Measurements from ENCODE around the gene TUBGCP6. TPM values are rescaled to one million over a fixed set of nuclear protein-coding genes. Genes with fewer than 3 reads are reported as not detected.

TUBGCP6 gene
- total RNA-seq, 1 donor from 2014 or later, result 26.3 TPM

GRCh38 chr22:50289942-50290630, 45.3 kb upstream of the TUBGCP6 start:
- H3K9me3 ChIP-seq (ENCODE audit: insufficient read depth, low read depth, low read length), result no peaks in the 10 kb centered on the region
- H3K4me1 ChIP-seq (ENCODE audit: insufficient read depth, low read length), result peaks cover 24% of the 10 kb centered on the region
- H3K4me3 ChIP-seq (ENCODE audit: insufficient read depth, low read depth, low read length), result no peak overlapping the region
- Mint-ChIP-seq H3K27ac (ENCODE audit: unreplicated experiment) (no peak overlapping the region), H3K36me3 (ENCODE audit: low read depth, unreplicated experiment) (peaks cover 2% of the 10 kb centered on the region), H3K4me1 (ENCODE audit: low read depth, unreplicated experiment) (peaks cover 16% of the 10 kb centered on the region), H3K9me3 (ENCODE audit: unreplicated experiment) (no peaks in the 10 kb centered on the region), H3K4me3 (ENCODE audit: unreplicated experiment) (no peak overlapping the region), H3K27me3 (ENCODE audit: low read depth, unreplicated experiment) (no peaks in the 10 kb centered on the region)
- no peak overlapping the region for H3K27ac ChIP-seq (ENCODE audit: low read depth, low read length)
- peaks cover 6% of the 10 kb centered on the region for H3K36me3 ChIP-seq (ENCODE audit: insufficient read depth, low read length)
- H3K4me2 ChIP-seq (ENCODE audit: low read length), result no peak overlapping the region
- peaks cover 88% of the 10 kb centered on the region for H4K20me1 ChIP-seq (ENCODE audit: insufficient read depth, low read length)
- no peak overlapping the region for H3K9ac ChIP-seq (ENCODE audit: low read length)
- no peak for DNase-seq (ENCODE audit: low read depth)
- no peaks in the 10 kb centered on the region for H3K27me3 ChIP-seq (ENCODE audit: insufficient read depth, low read length)
- peaks cover 87% of the 10 kb centered on the region for H3K79me2 ChIP-seq (ENCODE audit: insufficient read depth, low read length)
- no peak overlapping the region for H2AFZ ChIP-seq (ENCODE audit: low read depth, low read length)
- no peak for FAIRE-seq
- TF ChIP-seq EZH2 (IDR thresholded peaks at IDR 0.05; ENCODE audit: insufficient read depth, low read length), result no peak
- no peak for TF ChIP-seq CTCF (IDR thresholded peaks at IDR 0.05; ENCODE audit: insufficient read depth, low read depth, low read length)

- Mint-ChIP-seq H3K9me3 (ENCODE audit: unreplicated experiment) (no peaks in the 10 kb centered on the region), H3K4me1 (ENCODE audit: low read depth, unreplicated experiment) (peaks cover 14% of the 10 kb centered on the region), H3K27ac (ENCODE audit: unreplicated experiment) (no peak overlapping the region), H3K27me3 (ENCODE audit: low read depth, unreplicated experiment) (no peaks in the 10 kb centered on the region), H3K36me3 (ENCODE audit: low read depth, unreplicated experiment) (peaks cover 2% of the 10 kb centered on the region), H3K4me3 (ENCODE audit: unreplicated experiment) (no peak overlapping the region)
- DNase-seq (ENCODE audit: low read depth) (no peak), FAIRE-seq (no peak)
- peaks cover 79% of the 10 kb centered on the region for H3K79me2 ChIP-seq (ENCODE audit: insufficient read depth, low read length)
- peaks cover 87% of the 10 kb centered on the region for H4K20me1 ChIP-seq (ENCODE audit: insufficient read depth, low read length)
- no peak overlapping the region for H2AFZ ChIP-seq (ENCODE audit: low read depth, low read length)
- no peaks in the 10 kb centered on the region for H3K9me3 ChIP-seq (ENCODE audit: insufficient read depth, low read depth, low read length)
- H3K4me2 ChIP-seq (ENCODE audit: low read length), result no peak overlapping the region
- H3K4me3 ChIP-seq (ENCODE audit: insufficient read depth, low read depth, low read length), result no peak overlapping the region
- no peak overlapping the region for H3K27ac ChIP-seq (ENCODE audit: low read depth, low read length)
- no peak for TF ChIP-seq EZH2 (IDR thresholded peaks at IDR 0.05; ENCODE audit: insufficient read depth, low read length)
- no peak for TF ChIP-seq CTCF (IDR thresholded peaks at IDR 0.05; ENCODE audit: insufficient read depth, low read depth, low read length)
- peaks cover 6% of the 10 kb centered on the region for H3K36me3 ChIP-seq (ENCODE audit: insufficient read depth, low read length)
- no peaks in the 10 kb centered on the region for H3K27me3 ChIP-seq (ENCODE audit: insufficient read depth, low read length)
- H3K9ac ChIP-seq (ENCODE audit: low read length), result no peak overlapping the region
- peaks cover 20% of the 10 kb centered on the region for H3K4me1 ChIP-seq (ENCODE audit: insufficient read depth, low read length)
Measured at GRCh38 chr22:50289151-50289941, 44.5 kb upstream of the TUBGCP6 start.
